ENCODE measurements around the gene HNMT.

The HNMT gene

DNA sequence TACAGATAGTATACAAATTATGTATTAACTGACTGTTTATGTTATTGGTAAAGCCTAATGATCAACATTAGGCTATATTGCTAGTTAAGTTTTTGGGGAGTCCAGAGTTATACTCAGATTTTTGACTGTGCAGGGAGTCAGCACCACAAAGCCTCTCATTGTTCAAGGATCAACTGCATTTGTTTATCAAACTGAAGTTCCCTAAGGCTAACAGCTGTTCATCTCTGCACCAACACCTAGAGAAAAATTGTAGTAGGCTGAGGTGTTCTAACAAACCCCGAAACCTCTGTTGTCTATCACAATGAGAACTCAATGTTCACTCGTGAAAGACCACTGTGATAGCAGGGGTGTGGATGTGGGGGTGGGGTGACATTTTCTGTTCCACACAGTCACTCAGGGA is 97.7 kb downstream of the HNMT start:
- DNase-seq = no peak

DNA sequence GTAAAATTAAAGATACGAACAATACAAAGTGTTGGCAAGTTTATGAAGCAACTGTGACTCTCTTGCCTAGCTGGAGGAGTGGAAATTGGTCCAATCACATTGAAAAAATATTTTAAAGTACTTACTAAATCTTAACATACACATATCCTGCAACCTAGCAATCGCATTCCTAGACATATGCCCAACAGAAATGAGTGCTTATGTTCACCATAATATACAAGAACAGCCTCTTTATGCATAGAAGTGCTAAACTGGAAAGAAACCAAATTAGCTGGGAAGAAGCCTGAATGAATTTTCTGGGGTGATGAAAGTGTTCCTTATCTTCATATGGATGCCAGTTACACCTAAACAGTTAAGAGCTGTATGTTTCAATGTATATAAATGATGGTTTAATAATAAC is 98.9 kb downstream of the HNMT start:
- DNase-seq = no peak

Data from NCI-H1694 (cell line).